IPS-15b (cell line): ENCODE results near the gene VWC2.

Source experiments
- H3K27me3 ChIP-seq: one replicate; pipeline ENCODE4 v1.6.1; 2013; ENCODE audit warnings: low read length; ENCODE audit not compliant: control insufficient read depth, insufficient read depth
- H3K36me3 ChIP-seq: one replicate; pipeline ENCODE4 v1.6.1; 2013; ENCODE audit warnings: low read length; ENCODE audit not compliant: control insufficient read depth, insufficient read depth
- H3K4me1 ChIP-seq: one replicate; pipeline ENCODE4 v1.6.1; 2013; ENCODE audit warnings: mild to moderate bottlenecking, low read length; ENCODE audit not compliant: control insufficient read depth, insufficient read depth
- H3K4me3 ChIP-seq: one replicate; pipeline ENCODE4 v1.5.1; 2013; ENCODE audit warnings: low read depth, low read length
- H3K9ac ChIP-seq: one replicate; pipeline ENCODE4 v1.6.1; 2013; ENCODE audit warnings: low read depth, mild to moderate bottlenecking, low read length
- H3K9me3 ChIP-seq: one replicate; pipeline ENCODE4 v1.6.1; 2013; ENCODE audit warnings: mild to moderate bottlenecking, low read length; ENCODE audit not compliant: control insufficient read depth, insufficient read depth

Gene VWC2

GRCh38 chr7:49911909-49912308 lies 138.5 kb downstream of the VWC2 start:
- Histone ChIP-seq H3K4me3 (no peak overlapping the region), H3K9me3 (no peaks in the 10 kb centered on the region), H3K9ac (no peak overlapping the region), H3K27me3 (no peaks in the 10 kb centered on the region), H3K36me3 (no peaks in the 10 kb centered on the region), H3K4me1 (no peaks in the 10 kb centered on the region)

DNA sequence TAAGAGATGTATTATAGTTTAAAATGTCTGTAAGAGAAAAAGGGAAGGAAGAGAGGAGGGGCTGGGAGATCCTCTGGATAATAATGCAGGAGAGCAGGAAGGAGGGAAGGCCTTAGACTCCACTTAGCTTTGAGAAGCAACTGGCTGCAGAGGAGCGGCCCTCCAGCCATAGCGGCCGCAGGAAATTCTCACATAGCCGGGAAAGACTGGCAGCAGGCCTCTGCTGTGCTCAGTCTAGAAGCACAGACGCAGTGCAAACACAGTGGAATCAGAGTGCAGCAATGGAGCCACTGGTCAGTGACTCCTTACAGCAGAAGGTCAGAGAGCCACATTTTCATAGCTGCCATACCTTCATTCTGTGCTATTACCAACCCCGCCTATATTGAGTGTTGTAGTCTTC lies 153.3 kb downstream of the VWC2 start:
- no peaks in the 10 kb centered on the region for H3K4me1 ChIP-seq
- H3K36me3 ChIP-seq = no peaks in the 10 kb centered on the region
- no peaks in the 10 kb centered on the region for H3K27me3 ChIP-seq
- H3K9me3 ChIP-seq = no peaks in the 10 kb centered on the region
- no peak overlapping the region for H3K9ac ChIP-seq
- no peak overlapping the region for H3K4me3 ChIP-seq

GRCh38 chr7:49927631-49928030 lies 154.2 kb downstream of the VWC2 start:
- Histone ChIP-seq H3K27me3 (no peaks in the 10 kb centered on the region), H3K36me3 (no peaks in the 10 kb centered on the region), H3K9ac (no peak overlapping the region), H3K9me3 (peaks cover 5% of the 10 kb centered on the region), H3K4me3 (no peak overlapping the region), H3K4me1 (no peaks in the 10 kb centered on the region)

DNA sequence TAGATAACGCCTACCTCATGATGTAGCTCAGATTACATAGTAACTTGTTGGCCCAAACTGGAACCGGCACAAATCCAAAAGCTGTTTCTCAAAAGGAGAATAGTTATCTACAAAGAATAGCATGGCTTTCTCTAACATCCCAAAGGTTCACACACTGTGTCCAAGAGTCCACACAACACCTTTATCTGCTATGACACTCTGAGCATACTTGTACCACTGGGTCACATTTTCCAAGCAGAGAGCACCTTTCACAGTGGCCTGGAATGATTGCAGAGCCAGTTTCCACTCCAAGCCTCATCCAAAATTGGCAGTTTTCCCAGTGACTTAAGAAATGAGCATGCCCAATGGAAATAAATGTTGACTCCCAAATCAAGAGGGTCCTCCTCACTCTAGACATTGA lies 155.3 kb downstream of the VWC2 start:
- Histone ChIP-seq H3K9ac (no peak overlapping the region), H3K4me3 (no peak overlapping the region), H3K9me3 (peaks cover 5% of the 10 kb centered on the region), H3K36me3 (no peaks in the 10 kb centered on the region), H3K27me3 (no peaks in the 10 kb centered on the region), H3K4me1 (no peaks in the 10 kb centered on the region)

GRCh38 chr7:49931627-49932026 lies 158.2 kb downstream of the VWC2 start:
- H3K4me3 ChIP-seq = no peak overlapping the region
- no peak overlapping the region for H3K9ac ChIP-seq
- H3K36me3 ChIP-seq = no peaks in the 10 kb centered on the region
- peaks cover 5% of the 10 kb centered on the region for H3K9me3 ChIP-seq
- no peaks in the 10 kb centered on the region for H3K4me1 ChIP-seq
- H3K27me3 ChIP-seq = no peaks in the 10 kb centered on the region

GRCh38 chr7:49937608-49938007 lies 164.2 kb downstream of the VWC2 start:
- H3K9me3 ChIP-seq = no peaks in the 10 kb centered on the region
- H3K4me3 ChIP-seq = no peak overlapping the region
- H3K27me3 ChIP-seq = no peaks in the 10 kb centered on the region
- H3K36me3 ChIP-seq = no peaks in the 10 kb centered on the region
- H3K9ac ChIP-seq = no peak overlapping the region
- H3K4me1 ChIP-seq = no peaks in the 10 kb centered on the region
